IMR-90 (cell line): Measurements from ENCODE around the gene RYR2. TPM values are rescaled to one million over a fixed set of nuclear protein-coding genes. Genes with fewer than 3 reads are reported as not detected.

ENCODE experiments used
- ATAC-seq: fragments of 200-7000 bp; cut with Tn5 transposase; 2 replicates; pipeline ENCODE4 v1.9.1; 2020; ENCODE audit warnings: low read depth, mild to moderate bottlenecking, moderate library complexity
- BruUV-seq: library from RNA; stranded (reverse); fragments of 400-500 nt; replicated peaks from 2 replicates; lab custom pipeline; 2021; lab: Mats Ljungman, UMichigan
- CTCF ChIA-PET: fragments of 300-600 bp; formaldehyde crosslinking; extraction: SDS; loops from one replicate; lab custom pipeline; 2021; ENCODE audit warnings: antibody characterized with exemption; lab: Yijun Ruan, JAX
- POLR2A ChIA-PET: fragments of 300-600 bp; sonication (Branson Sonifier 250); formaldehyde crosslinking; loops from one replicate; lab custom pipeline; 2022; ENCODE audit warnings: antibody characterized with exemption; ENCODE audit not compliant: unreplicated experiment; lab: Charles Lee
- DNase-seq: peaks from one replicate; pipeline ENCODE4 v3.0.0; 2013
- H2AFZ ChIP-seq: replicated peaks from 2 replicates; pipeline ENCODE3; 2013; ENCODE audit warnings: low read length, mild to moderate bottlenecking; ENCODE audit not compliant: poor library complexity
- H2AK5ac ChIP-seq: 2 replicates; pipeline ENCODE4 v1.6.1; 2013; ENCODE audit warnings: low read depth, low read length, inconsistent platforms
- H2AK9ac ChIP-seq: replicated peaks from 2 replicates; pipeline ENCODE3; 2013; ENCODE audit warnings: mild to moderate bottlenecking, low read depth, low read length, moderate library complexity; ENCODE audit not compliant: poor library complexity
- H2BK120ac ChIP-seq: 2 replicates; pipeline ENCODE4 v1.6.1; 2013; ENCODE audit warnings: low read depth, low read length, inconsistent platforms
- H2BK15ac ChIP-seq: 3 replicates; pipeline ENCODE4 v1.6.1; 2013; ENCODE audit warnings: low read depth, low read length, inconsistent platforms
- H2BK20ac ChIP-seq: 2 replicates; pipeline ENCODE4 v1.6.1; 2013; ENCODE audit warnings: low read depth, mild to moderate bottlenecking, inconsistent platforms, low read length, moderate library complexity
- H2BK5ac ChIP-seq: 2 replicates; pipeline ENCODE4 v1.6.1; 2013; ENCODE audit warnings: mild to moderate bottlenecking, low read depth, low read length, inconsistent platforms; ENCODE audit not compliant: poor library complexity, severe bottlenecking
- H3K14ac ChIP-seq: replicated peaks from 2 replicates; pipeline ENCODE4 v1.6.1; 2013; ENCODE audit warnings: low read depth, low read length, inconsistent platforms
- H3K18ac ChIP-seq: 2 replicates; pipeline ENCODE4 v1.6.1; 2013; ENCODE audit warnings: low read depth, low read length, control low read depth
- H3K23ac ChIP-seq: 2 replicates; pipeline ENCODE4 v1.6.1; 2013; ENCODE audit warnings: low read depth, low read length, inconsistent platforms
- H3K27ac ChIP-seq: 2 replicates; pipeline ENCODE4 v1.5.1; 2013; ENCODE audit warnings: mild to moderate bottlenecking, control low read depth, low read length; ENCODE audit not compliant: insufficient read depth
- H3K27me3 ChIP-seq: 2 replicates; pipeline ENCODE4 v1.6.1; 2013; ENCODE audit warnings: low read length; ENCODE audit not compliant: control insufficient read depth, insufficient read depth
- H3K36me3 ChIP-seq: 2 replicates; pipeline ENCODE4 v1.6.1; 2013; ENCODE audit warnings: low read length, mixed read lengths; ENCODE audit not compliant: control insufficient read depth, insufficient read depth
- H3K4ac ChIP-seq: 2 replicates; pipeline ENCODE4 v1.6.1; 2013; ENCODE audit warnings: low read depth, low read length, inconsistent platforms
- H3K4me1 ChIP-seq: 2 replicates; pipeline ENCODE4 v1.6.1; 2013; ENCODE audit warnings: low read length, mixed read lengths; ENCODE audit not compliant: control insufficient read depth, insufficient read depth
- H3K4me2 ChIP-seq: 2 replicates; pipeline ENCODE4 v1.6.1; 2013; ENCODE audit warnings: low read depth, mild to moderate bottlenecking, control low read depth, low read length, moderate library complexity
- H3K4me3 ChIP-seq: 2 replicates; pipeline ENCODE4 v1.5.1; 2013; ENCODE audit warnings: low read depth, mild to moderate bottlenecking, control low read depth, low read length, moderate library complexity; ENCODE audit not compliant: insufficient read depth
- H3K56ac ChIP-seq: 2 replicates; pipeline ENCODE4 v1.6.1; 2013; ENCODE audit warnings: low read length, inconsistent platforms; ENCODE audit not compliant: insufficient read depth; ENCODE audit errors: extremely low read depth
- H3K79me1 ChIP-seq, 2 experiments: 2 replicates each; pipeline ENCODE4 v1.6.1; 2013; ENCODE audit warnings: low read length in 2 of 2, inconsistent platforms in 1 of 2, low read depth in 1 of 2
- H3K9ac ChIP-seq: 2 replicates; pipeline ENCODE4 v1.6.1; 2013; ENCODE audit warnings: low read depth, low read length, control low read depth
- H3K9me1 ChIP-seq: 2 replicates; pipeline ENCODE4 v1.6.1; 2013; ENCODE audit warnings: low read length, inconsistent platforms; ENCODE audit not compliant: insufficient read depth
- H3K9me3 ChIP-seq: 2 replicates; pipeline ENCODE4 v1.6.1; 2013; ENCODE audit warnings: low read length; ENCODE audit not compliant: control insufficient read depth, insufficient read depth
- H4K20me1 ChIP-seq: 2 replicates; pipeline ENCODE4 v1.6.1; 2013; ENCODE audit warnings: low read length, inconsistent platforms; ENCODE audit not compliant: insufficient read depth
- H4K5ac ChIP-seq: 2 replicates; pipeline ENCODE4 v1.6.1; 2013; ENCODE audit warnings: mild to moderate bottlenecking, low read depth, low read length, control low read depth
- H4K8ac ChIP-seq, 2 experiments: 2 replicates each; pipeline ENCODE4 v1.6.1; 2013; ENCODE audit warnings: low read depth in 2 of 2, low read length in 2 of 2, control low read depth in 1 of 2, inconsistent platforms in 1 of 2
- H4K91ac ChIP-seq: 2 replicates; pipeline ENCODE4 v1.6.1; 2013; ENCODE audit warnings: low read depth, low read length, inconsistent platforms; ENCODE audit not compliant: insufficient read depth
- BHLHE40 ChIP-seq: fragments of 150-350 bp; IDR thresholded peaks from 2 replicates; pipeline ENCODE4 v1.6.1; 2016; ENCODE audit warnings: mild to moderate bottlenecking, low read depth, low read length
- CEBPB ChIP-seq: IDR thresholded peaks from 2 replicates; pipeline ENCODE4 v1.6.1; 2012; ENCODE audit warnings: low read depth, low read length, improper control_type of control experiment
- CTCF ChIP-seq: conservative IDR thresholded peaks from 2 replicates; pipeline ENCODE4 v1.5.1; 2012; ENCODE audit warnings: mild to moderate bottlenecking, low read depth, low read length, improper control_type of control experiment
- FOS ChIP-seq: fragments of 150-350 bp; IDR thresholded peaks from 2 replicates; pipeline ENCODE4 v1.6.1; 2016; ENCODE audit warnings: low read depth, low read length
- MAFK ChIP-seq: IDR thresholded peaks from 2 replicates; pipeline ENCODE4 v1.6.1; 2012; ENCODE audit warnings: low read depth, low read length, improper control_type of control experiment
- MAZ ChIP-seq: IDR thresholded peaks from 2 replicates; pipeline ENCODE4 v1.6.1; 2012; ENCODE audit warnings: low read depth, mild to moderate bottlenecking, low read length, improper control_type of control experiment, moderate library complexity, borderline replicate concordance
- NFE2L2 ChIP-seq: fragments of 150-350 bp; IDR thresholded peaks from 2 replicates; pipeline ENCODE4 v1.6.1; 2016; ENCODE audit warnings: low read depth, mild to moderate bottlenecking, low read length
- POLR2A ChIP-seq: IDR thresholded peaks from 2 replicates; pipeline ENCODE4 v1.6.1; 2012; ENCODE audit warnings: mild to moderate bottlenecking, low read depth, low read length
- RAD21 ChIP-seq: IDR thresholded peaks from 2 replicates; pipeline ENCODE4 v1.6.1; 2012; ENCODE audit warnings: low read length, improper control_type of control experiment
- RCOR1 ChIP-seq: IDR thresholded peaks from 2 replicates; pipeline ENCODE4 v1.6.1; 2012; ENCODE audit warnings: mild to moderate bottlenecking, low read length, improper control_type of control experiment; ENCODE audit not compliant: insufficient replicate concordance
- RFX5 ChIP-seq: IDR thresholded peaks from 2 replicates; pipeline ENCODE4 v1.8.0; 2012; ENCODE audit warnings: low read depth, mild to moderate bottlenecking, low read length, moderate library complexity
- SMC3 ChIP-seq: fragments of 150-350 bp; IDR thresholded peaks from 2 replicates; pipeline ENCODE4 v1.6.1; 2016; ENCODE audit warnings: low read depth, mild to moderate bottlenecking, antibody characterized with exemption, low read length, moderate library complexity
- USF2 ChIP-seq: fragments of 150-350 bp; IDR thresholded peaks from 2 replicates; pipeline ENCODE4 v1.6.1; 2017; ENCODE audit warnings: mild to moderate bottlenecking, antibody characterized with exemption, low read length, low read depth
- WGBS, 2 experiments: methylation state at CpG; one replicate each; pipeline versions ENCODE4 v1.1.5 to v1.1.7; 2013; ENCODE audit warnings: missing lambda C conversion rate in 2 of 2; ENCODE audit not compliant: insufficient read length in 1 of 2; ENCODE audit errors: extremely low coverage in 2 of 2; 5-methylcytosine and 5-hydroxymethylcytosine counted together
- dilution Hi-C: fragments of 300-500 bp; cut with HindIII; formaldehyde crosslinking; loops from one replicate; pipeline ENCODE4 v1.14.3; 2018; ENCODE audit warnings: low sequenced_read_pairs; ENCODE audit not compliant: unreplicated experiment
- in situ Hi-C: fragments of 300-500 bp; cut with MboI; formaldehyde crosslinking; loops from 3 replicates; pipeline ENCODE4 v1.14.3; 2019; ENCODE audit warnings: low sequenced_read_pairs, inconsistent platforms, mixed read lengths
- intact Hi-C: fragments of 100-400 bp; cut with micrococcal nuclease; formaldehyde crosslinking; loops from 2 replicates; pipeline ENCODE4 v1.10.0; 2022
- polyA plus RNA-seq, 3 experiments: library from polyadenylated mRNA; depleted of rRNA; stranded (reverse); fragments of >200 nt; gene quantifications; 2 replicates each; pipeline ENCODE4 v1.2.3, GENCODE V29; 2012; ENCODE audit warnings: low replicate concordance in 1 of 3
- total RNA-seq: library from RNA; depleted of rRNA; stranded (reverse); fragments of >200 nt; gene quantifications from 2 replicates; pipeline ENCODE4 v1.2.3, GENCODE V29; 2012
- TF ChIP-seq, protein P1 (sequence below): fragments of 150-350 bp; IDR thresholded peaks from 2 replicates; pipeline ENCODE4 v1.6.1; 2016; ENCODE audit warnings: low read depth, mild to moderate bottlenecking, low read length, moderate library complexity, borderline replicate concordance

Gene RYR2
- total and polyA plus RNA-seq, 2 of the 4 experiments (the other 2 are of a cell fraction) = not detected

DNA sequence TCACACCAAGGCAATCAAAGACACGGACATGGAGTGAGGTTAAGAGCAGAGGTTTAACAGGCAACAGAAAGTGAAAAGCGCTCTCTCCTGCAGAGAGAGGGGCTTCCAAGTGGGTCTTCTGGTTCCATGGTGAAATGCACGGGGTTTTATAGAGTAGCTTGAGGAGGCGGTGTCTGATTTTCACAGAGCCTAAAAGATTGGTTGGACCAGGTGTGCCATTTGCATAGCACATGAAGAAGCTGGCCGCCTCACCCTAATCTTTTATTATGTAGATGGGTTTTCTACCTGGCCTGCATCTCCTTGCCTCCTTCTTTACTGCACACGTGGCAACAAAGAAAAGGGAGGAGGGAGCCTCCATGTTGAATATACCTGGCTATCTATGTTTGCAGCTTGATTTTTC, 197.3 kb downstream of the RYR2 start:
- in situ Hi-C loops = no loop called here
- H3K27me3 ChIP-seq = no peaks in the 10 kb centered on the region
- BruUV-seq = no TSS peak
- no peak overlapping the region for H2BK120ac ChIP-seq
- H2AK9ac ChIP-seq = no peak overlapping the region
- no peak overlapping the region for H2BK15ac ChIP-seq
- no peak overlapping the region for H3K27ac ChIP-seq
- H4K8ac ChIP-seq = no peak overlapping the region
- no peak overlapping the region for H3K14ac ChIP-seq
- H3K4me2 ChIP-seq = no peak overlapping the region
- H4K91ac ChIP-seq = no peak overlapping the region
- peaks cover 11% of the 10 kb centered on the region for H3K9me3 ChIP-seq
- no CpG with 5 or more reads among the region's 6 CpGs for WGBS, 2 experiments
- dilution Hi-C loops = no loop called here
- no peaks in the 10 kb centered on the region for H4K20me1 ChIP-seq
- no peak overlapping the region for H4K5ac ChIP-seq
- TF ChIP-seq BHLHE40 (no peak), FOS (no peak), RFX5 (no peak), USF2 (no peak), POLR2A (no peak), CEBPB (no peak), RAD21 (no peak), MAFK (no peak), MAZ (no peak), SMC3 (no peak), NFE2L2 (no peak), CTCF (no peak), RCOR1 (no peak)
- TF ChIP-seq, protein P1, sequence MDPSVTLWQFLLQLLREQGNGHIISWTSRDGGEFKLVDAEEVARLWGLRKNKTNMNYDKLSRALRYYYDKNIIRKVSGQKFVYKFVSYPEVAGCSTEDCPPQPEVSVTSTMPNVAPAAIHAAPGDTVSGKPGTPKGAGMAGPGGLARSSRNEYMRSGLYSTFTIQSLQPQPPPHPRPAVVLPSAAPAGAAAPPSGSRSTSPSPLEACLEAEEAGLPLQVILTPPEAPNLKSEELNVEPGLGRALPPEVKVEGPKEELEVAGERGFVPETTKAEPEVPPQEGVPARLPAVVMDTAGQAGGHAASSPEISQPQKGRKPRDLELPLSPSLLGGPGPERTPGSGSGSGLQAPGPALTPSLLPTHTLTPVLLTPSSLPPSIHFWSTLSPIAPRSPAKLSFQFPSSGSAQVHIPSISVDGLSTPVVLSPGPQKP = no peak
- no peaks in the 10 kb centered on the region for H3K36me3 ChIP-seq
- H2BK20ac ChIP-seq = no peak overlapping the region
- no peaks in the 10 kb centered on the region for H3K4me1 ChIP-seq
- H3K79me1 ChIP-seq = no peaks in the 10 kb centered on the region
- ATAC-seq (no peak), DNase-seq (no peak)
- H3K9ac ChIP-seq = no peak overlapping the region
- no peak overlapping the region for H3K4ac ChIP-seq
- H3K9me1 ChIP-seq = no peaks in the 10 kb centered on the region
- no peak overlapping the region for H2AFZ ChIP-seq
- POLR2A ChIA-PET = no interaction called here
- no peak overlapping the region for H2AK5ac ChIP-seq
- no peak overlapping the region for H3K18ac ChIP-seq
- no peak overlapping the region for H2BK5ac ChIP-seq
- H3K56ac ChIP-seq = no peak overlapping the region
- no peak overlapping the region for H3K23ac ChIP-seq
- intact Hi-C loops = no loop called here
- CTCF ChIA-PET = no interaction called here
- H3K4me3 ChIP-seq = no peak overlapping the region
